ENCODE data around the gene ESYT2. TPM values are rescaled to one million over a fixed set of nuclear protein-coding genes. Genes with fewer than 3 reads are reported as not detected.

Gene ESYT2
- total RNA-seq, 2 donors from 2014 or later: 30.7 to 36.9 TPM

GRCh38 chr7:158815083-158815799 lies 14.1 kb downstream of the ESYT2 start:
- H3K27me3 ChIP-seq (ENCODE audit: control insufficient read depth, insufficient read depth, low read length, poor library complexity, severe bottlenecking): no peaks in the 10 kb centered on the region
- H3K27ac Mint-ChIP-seq: peak overlapping the region; percentile 84
- H3K4me1 Mint-ChIP-seq: peaks cover 50% of the 10 kb centered on the region

DNA sequence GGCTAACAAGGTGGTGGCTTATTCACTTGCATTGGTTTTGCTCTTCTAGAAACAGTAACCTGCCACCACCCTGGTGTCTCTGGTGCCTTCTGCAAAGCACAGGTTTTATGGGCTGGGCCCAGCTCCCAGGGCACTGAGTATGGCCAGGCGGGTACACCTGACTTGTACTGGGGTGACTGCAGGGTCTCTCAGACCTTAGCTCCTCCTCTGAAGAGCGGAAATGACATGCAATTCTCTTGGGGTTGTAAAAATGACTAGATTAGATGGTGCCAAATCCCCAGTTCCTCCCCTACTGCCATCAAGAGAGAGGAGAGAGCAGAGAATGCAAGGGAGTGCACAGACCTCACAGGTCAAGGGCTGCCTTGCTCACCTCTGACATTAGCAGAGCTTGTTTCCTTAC lies 14.7 kb downstream of the ESYT2 start:
- no peak overlapping the region for H3K4me3 Mint-ChIP-seq
- Histone ChIP-seq H3K4me1 (ENCODE audit: control insufficient read depth, insufficient read depth, low read length) (peaks cover 5% of the 10 kb centered on the region), H3K9me3 (ENCODE audit: control insufficient read depth, low read length) (no peaks in the 10 kb centered on the region), H3K36me3 (ENCODE audit: control insufficient read depth, insufficient read depth, low read length) (no peaks in the 10 kb centered on the region), H3K9ac (ENCODE audit: extremely low read depth, low read length, poor library complexity, severe bottlenecking) (no peak overlapping the region), H3K27me3 (ENCODE audit: control insufficient read depth, insufficient read depth, low read length, poor library complexity, severe bottlenecking) (no peaks in the 10 kb centered on the region), H3K4me3 (ENCODE audit: low read length) (no peak overlapping the region), H3K27ac (ENCODE audit: low read depth, low read length) (peak overlapping the region; percentile 51)
- peaks cover 47% of the 10 kb centered on the region for H3K4me1 Mint-ChIP-seq
- H3K36me3 Mint-ChIP-seq (ENCODE audit: low read depth): peaks cover 3% of the 10 kb centered on the region
- H3K27me3 Mint-ChIP-seq (ENCODE audit: insufficient read depth): no peaks in the 10 kb centered on the region
- TF ChIP-seq, protein P1, sequence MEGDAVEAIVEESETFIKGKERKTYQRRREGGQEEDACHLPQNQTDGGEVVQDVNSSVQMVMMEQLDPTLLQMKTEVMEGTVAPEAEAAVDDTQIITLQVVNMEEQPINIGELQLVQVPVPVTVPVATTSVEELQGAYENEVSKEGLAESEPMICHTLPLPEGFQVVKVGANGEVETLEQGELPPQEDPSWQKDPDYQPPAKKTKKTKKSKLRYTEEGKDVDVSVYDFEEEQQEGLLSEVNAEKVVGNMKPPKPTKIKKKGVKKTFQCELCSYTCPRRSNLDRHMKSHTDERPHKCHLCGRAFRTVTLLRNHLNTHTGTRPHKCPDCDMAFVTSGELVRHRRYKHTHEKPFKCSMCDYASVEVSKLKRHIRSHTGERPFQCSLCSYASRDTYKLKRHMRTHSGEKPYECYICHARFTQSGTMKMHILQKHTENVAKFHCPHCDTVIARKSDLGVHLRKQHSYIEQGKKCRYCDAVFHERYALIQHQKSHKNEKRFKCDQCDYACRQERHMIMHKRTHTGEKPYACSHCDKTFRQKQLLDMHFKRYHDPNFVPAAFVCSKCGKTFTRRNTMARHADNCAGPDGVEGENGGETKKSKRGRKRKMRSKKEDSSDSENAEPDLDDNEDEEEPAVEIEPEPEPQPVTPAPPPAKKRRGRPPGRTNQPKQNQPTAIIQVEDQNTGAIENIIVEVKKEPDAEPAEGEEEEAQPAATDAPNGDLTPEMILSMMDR (conservative IDR thresholded peaks at IDR 0.05): no peak
- no peaks in the 10 kb centered on the region for H3K9me3 Mint-ChIP-seq
- WGBS, 2 experiments (ENCODE audit: insufficient coverage in 1 of 2, insufficient read length in 1 of 2): 88 to 100% methylated on average over 1 to 2 of the region's 2 CpGs
- no peak for DNase-seq
- peak overlapping the region; percentile 84 for H3K27ac Mint-ChIP-seq

More at GRCh38 chr7:158815083-158815799, 14.1 kb downstream of the ESYT2 start:
- TF ChIP-seq, protein P1 (conservative IDR thresholded peaks at IDR 0.05): no peak
- no peak overlapping the region for H3K4me3 ChIP-seq (ENCODE audit: low read length)
- H3K9ac ChIP-seq (ENCODE audit: extremely low read depth, low read length, poor library complexity, severe bottlenecking): no peak overlapping the region
- Mint-ChIP-seq H3K9me3 (no peaks in the 10 kb centered on the region), H3K4me3 (no peak overlapping the region), H3K27me3 (ENCODE audit: insufficient read depth) (no peaks in the 10 kb centered on the region), H3K36me3 (ENCODE audit: low read depth) (peaks cover under 1% of the 10 kb centered on the region)
- peaks cover 5% of the 10 kb centered on the region for H3K4me1 ChIP-seq (ENCODE audit: control insufficient read depth, insufficient read depth, low read length)
- H3K9me3 ChIP-seq (ENCODE audit: control insufficient read depth, low read length): no peaks in the 10 kb centered on the region
- H3K36me3 ChIP-seq (ENCODE audit: control insufficient read depth, insufficient read depth, low read length): no peaks in the 10 kb centered on the region
- WGBS, 2 experiments (ENCODE audit: insufficient coverage in 1 of 2, insufficient read length in 1 of 2): 25 to 52% methylated on average over 4 to 7 of the region's 7 CpGs
- peak; percentile 65 for DNase-seq
- H3K27ac ChIP-seq (ENCODE audit: low read depth, low read length): peak overlapping the region; percentile 51

- Mint-ChIP-seq H3K36me3 (ENCODE audit: low read depth) (peaks cover 18% of the 10 kb centered on the region), H3K4me1 (peaks cover 30% of the 10 kb centered on the region), H3K27me3 (ENCODE audit: insufficient read depth) (no peaks in the 10 kb centered on the region), H3K9me3 (no peaks in the 10 kb centered on the region), H3K27ac (no peak overlapping the region), H3K4me3 (no peak overlapping the region)
- Histone ChIP-seq H3K9me3 (ENCODE audit: control insufficient read depth, low read length) (no peaks in the 10 kb centered on the region), H3K4me3 (ENCODE audit: low read length) (no peak overlapping the region), H3K27ac (ENCODE audit: low read depth, low read length) (no peak overlapping the region), H3K27me3 (ENCODE audit: control insufficient read depth, insufficient read depth, low read length, poor library complexity, severe bottlenecking) (no peaks in the 10 kb centered on the region), H3K9ac (ENCODE audit: extremely low read depth, low read length, poor library complexity, severe bottlenecking) (no peak overlapping the region), H3K36me3 (ENCODE audit: control insufficient read depth, insufficient read depth, low read length) (peaks cover 8% of the 10 kb centered on the region), H3K4me1 (ENCODE audit: control insufficient read depth, insufficient read depth, low read length) (no peaks in the 10 kb centered on the region)
- DNase-seq: peak; percentile 3
- TF ChIP-seq, protein P1 (conservative IDR thresholded peaks at IDR 0.05): no peak
- WGBS, 2 experiments (ENCODE audit: insufficient coverage in 1 of 2, insufficient read length in 1 of 2): 88 to 100% methylated on average over 2 to 5 of the region's 5 CpGs
Measured at GRCh38 chr7:158812684-158813083, 16.6 kb downstream of the ESYT2 start.
